B cell (primary cell): ENCODE results near the gene BLCAP. TPM values are rescaled to one million over a fixed set of nuclear protein-coding genes. Genes with fewer than 3 reads are reported as not detected.

Experiments
- ATAC-seq: fragments of 200-7000 bp; cut with Tn5 transposase; one replicate; pipeline ENCODE4 v1.10.0; 2021; ENCODE audit warnings: low read depth, mild to moderate bottlenecking, moderate number of reproducible peaks, moderate library complexity
- CTCF ChIA-PET: fragments of 350-600 bp; sonication (Branson Sonifier 250); formaldehyde crosslinking; loops from one replicate; lab custom pipeline; 2021; ENCODE audit warnings: antibody characterized with exemption, inconsistent platforms; lab: Charles Lee
- POLR2A ChIA-PET: fragments of 350-600 bp; sonication (Branson Sonifier 250); formaldehyde crosslinking; loops from one replicate; lab custom pipeline; 2021; ENCODE audit warnings: antibody characterized with exemption; lab: Charles Lee
- DNase-seq: peaks from one replicate; pipeline ENCODE4 v3.0.0; 2013
- H2AFZ ChIP-seq: 2 replicates; pipeline ENCODE4 v1.6.1; 2012; ENCODE audit warnings: mild to moderate bottlenecking, low read depth, low read length; ENCODE audit not compliant: insufficient read depth, poor library complexity, severe bottlenecking
- H3K27ac ChIP-seq, 2 donors: 1 replicate in 1 of 2; 2 replicates in 1 of 2; pipeline ENCODE4 v1.5.1; 2012 to 2013; ENCODE audit warnings: low read length in 2 of 2, mild to moderate bottlenecking in 2 of 2, moderate library complexity in 1 of 2
- H3K27me3 ChIP-seq, 4 experiments: fragments of 200-600 bp in 1 of 4; sonication (generic) in 1 of 4; replicated peaks in 1 of 4; 1 replicate in 2 of 4; 2 replicates in 2 of 4; pipeline versions ENCODE4 v1.6.1 to v1.7.0; 2013 to 2016; ENCODE audit warnings: low read length in 3 of 4, mild to moderate bottlenecking in 2 of 4, mixed read lengths in 1 of 4, moderate library complexity in 1 of 4; ENCODE audit not compliant: insufficient read depth in 4 of 4, control insufficient read depth in 3 of 4; ENCODE audit errors: control extremely low read depth in 1 of 4
- H3K36me3 ChIP-seq, 2 experiments: replicated peaks in 1 of 2; 1 replicate in 1 of 2; 2 replicates in 1 of 2; pipeline versions ENCODE4 v1.6.1 to v1.7.1; 2013; ENCODE audit warnings: low read length in 1 of 2; ENCODE audit not compliant: insufficient read depth in 2 of 2, control insufficient read depth in 1 of 2; ENCODE audit errors: control extremely low read depth in 1 of 2, extremely low read depth in 1 of 2
- H3K4me1 ChIP-seq, 2 donors: fragments of 200-600 bp in 1 of 2; sonication (generic) in 1 of 2; 1 replicate in 1 of 2; 2 replicates in 1 of 2; pipeline versions ENCODE4 v1.5.1 to v1.6.1; 2013 to 2017; ENCODE audit warnings: low read length in 2 of 2; ENCODE audit not compliant: control insufficient read depth in 2 of 2, insufficient read depth in 2 of 2
- H3K4me2 ChIP-seq: replicated peaks from 2 replicates; pipeline ENCODE3; 2012; ENCODE audit warnings: mild to moderate bottlenecking, low read depth, low read length; ENCODE audit not compliant: poor library complexity, severe bottlenecking
- H3K4me3 ChIP-seq, 5 experiments: fragments of 200-600 bp in 1 of 5; sonication (generic) in 1 of 5; 1 replicate in 3 of 5; 2 replicates in 2 of 5; pipeline versions ENCODE4 v1.5.1 to v1.7.0; 2011 to 2016; ENCODE audit warnings: low read length in 4 of 5, mild to moderate bottlenecking in 4 of 5, low read depth in 2 of 5, control low read depth in 1 of 5, moderate library complexity in 1 of 5; ENCODE audit not compliant: insufficient read depth in 1 of 5; ENCODE audit errors: control extremely low read depth in 1 of 5, extremely low read depth in 1 of 5
- H3K79me2 ChIP-seq: fragments of 200-600 bp; sonication (generic); one replicate; pipeline ENCODE4 v1.6.0; 2016; ENCODE audit warnings: low read length; ENCODE audit not compliant: control insufficient read depth, insufficient read depth
- H3K9ac ChIP-seq: fragments of 200-600 bp; sonication (generic); 2 replicates; pipeline ENCODE4 v1.6.1; 2017; ENCODE audit warnings: mild to moderate bottlenecking, low read length, moderate library complexity
- H3K9me3 ChIP-seq, 3 donors: one replicate each; pipeline versions ENCODE4 v1.6.1 to v1.7.1; 2013; ENCODE audit warnings: low read length in 2 of 3; ENCODE audit not compliant: control insufficient read depth in 2 of 3, insufficient read depth in 1 of 3; ENCODE audit errors: control extremely low read depth in 1 of 3
- H4K20me1 ChIP-seq: 2 replicates; pipeline ENCODE4 v1.6.0; 2012; ENCODE audit warnings: mild to moderate bottlenecking, low read length; ENCODE audit not compliant: insufficient read depth, control insufficient read depth, poor library complexity, severe bottlenecking
- H3K27ac Mint-ChIP-seq: one replicate; pipeline ENCODE4 v1.8.0; 2021; ENCODE audit warnings: mixed read lengths
- H3K27me3 Mint-ChIP-seq: one replicate; pipeline ENCODE4 v1.8.0; 2021; ENCODE audit warnings: mixed read lengths
- H3K4me1 Mint-ChIP-seq: one replicate; pipeline ENCODE4 v1.8.0; 2021; ENCODE audit warnings: mixed read lengths
- H3K4me3 Mint-ChIP-seq: one replicate; pipeline ENCODE4 v1.8.0; 2021; ENCODE audit warnings: mixed read lengths
- H3K9me3 Mint-ChIP-seq: one replicate; pipeline ENCODE4 v1.8.0; 2022; ENCODE audit warnings: mixed read lengths; ENCODE audit not compliant: insufficient read depth
- CTCF ChIP-seq: fragments of 200-600 bp; IDR thresholded peaks from one replicate; pipeline ENCODE4 v1.8.0; 2022; ENCODE audit warnings: antibody characterized with exemption, mild to moderate bottlenecking
- EZH2 ChIP-seq: IDR thresholded peaks from 2 replicates; pipeline ENCODE4 v1.6.1; 2012; ENCODE audit warnings: borderline replicate concordance, low read depth, mild to moderate bottlenecking, moderate library complexity, low read length; ENCODE audit not compliant: insufficient read depth, poor library complexity, severe bottlenecking
- WGBS: methylation state at CpG from one replicate; pipeline ENCODE4 v1.1.5; 2013; ENCODE audit warnings: missing lambda C conversion rate; ENCODE audit not compliant: insufficient coverage; 5-methylcytosine and 5-hydroxymethylcytosine counted together
- intact Hi-C: fragments of 100-400 bp; cut with micrococcal nuclease; formaldehyde crosslinking; loops from one replicate; pipeline ENCODE4 v1.10.0; 2022
- polyA plus RNA-seq: library from polyadenylated mRNA; depleted of rRNA; stranded (reverse); fragments of >200 nt; gene quantifications from 2 replicates; pipeline ENCODE4 v1.2.3, GENCODE V29; 2012
- total RNA-seq, 2 donors: library from RNA; stranded (reverse); fragments of 120-200 nt in 1 of 2; gene quantifications; 1 replicate in 1 of 2; 2 replicates in 1 of 2; pipeline versions ENCODE4 v1.2.3 to v1.2.4, GENCODE V29; 2013 to 2022

BLCAP gene
- total and polyA plus RNA-seq, 2 donors (not counting 1 experiment from before 2014, with no cell fraction given) = 56.2 to 188 TPM

DNA sequence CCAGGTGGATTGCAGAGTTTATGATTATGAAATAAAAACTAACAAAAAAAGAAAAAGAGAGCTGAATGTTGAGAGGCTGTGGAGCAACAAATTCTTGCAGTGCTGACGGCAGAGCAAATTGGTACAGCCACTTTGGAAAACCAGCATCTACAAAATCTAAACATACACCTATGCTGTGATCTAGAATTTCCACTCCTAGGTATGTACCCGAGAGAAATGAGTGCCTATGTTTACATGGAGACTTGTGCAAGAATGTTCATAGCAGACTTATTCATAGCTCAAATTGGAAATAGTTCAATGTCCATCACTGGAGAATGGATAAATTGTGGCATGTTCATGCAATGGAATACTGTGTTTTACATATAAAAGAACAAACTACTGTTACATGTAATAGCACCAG is 3.0 kb upstream of the BLCAP start:
- H3K27ac Mint-ChIP-seq = no peak overlapping the region
- H3K9me3 Mint-ChIP-seq = no peaks in the 10 kb centered on the region
- H3K79me2 ChIP-seq = peaks cover 35% of the 10 kb centered on the region
- peaks cover 22 to 27% of the 10 kb centered on the region in 2 donors for H3K4me1 ChIP-seq
- H3K4me3 Mint-ChIP-seq = no peak overlapping the region
- ChIA-PET POLR2A (no interaction called here), CTCF (interaction anchor here (0.7 to 9.8 kb wide), 5 partner anchors 8 to 333 kb away, joined by 3 to 307 read pairs (median 4); no protein-coding TSS in a partner anchor)
- H3K27me3 Mint-ChIP-seq = no peaks in the 10 kb centered on the region
- intact Hi-C loops = no loop called here
- no peak overlapping the region for H3K4me3 ChIP-seq
- WGBS = no CpG with 5 or more reads among the region's 2 CpGs
- H3K27ac ChIP-seq = no peak overlapping the region
- no peaks in the 10 kb centered on the region for H3K27me3 ChIP-seq
- no peak for ATAC-seq
- H4K20me1 ChIP-seq = peaks cover 19% of the 10 kb centered on the region
- no peak for TF ChIP-seq EZH2
- TF ChIP-seq CTCF = no peak
- H2AFZ ChIP-seq = no peak overlapping the region
- no peak overlapping the region for H3K4me2 ChIP-seq
- no peak for DNase-seq
- H3K36me3 ChIP-seq = no peaks in the 10 kb centered on the region
- H3K9ac ChIP-seq = no peak overlapping the region
- peaks cover 35% of the 10 kb centered on the region for H3K4me1 Mint-ChIP-seq
- no peaks in the 10 kb centered on the region for H3K9me3 ChIP-seq

- intact Hi-C loops = loop anchor here (5.0 to 10.0 kb wide), 2 partner anchors 165 to 523 kb away; partner anchors contain the start of gene CTNNBL1
- Histone ChIP-seq H2AFZ (no peak overlapping the region), H3K4me3 (no peak overlapping the region), H3K9ac (no peak overlapping the region), H3K4me2 (no peak overlapping the region), H3K36me3 (peaks cover 0 to 2% of the 10 kb centered on the region in 2 experiments), H3K27ac (no peak overlapping the region), H4K20me1 (peaks cover 25% of the 10 kb centered on the region), H3K4me1 (peaks cover 28 to 33% of the 10 kb centered on the region in 2 donors), H3K79me2 (peaks cover 41% of the 10 kb centered on the region), H3K9me3 (no peaks in the 10 kb centered on the region), H3K27me3 (no peaks in the 10 kb centered on the region)
- no peak for TF ChIP-seq CTCF
- TF ChIP-seq EZH2 = no peak
- POLR2A ChIA-PET = interaction anchor here (0.6 kb wide), 1 partner anchor 257 kb away, joined by 7 read pairs; no protein-coding TSS in a partner anchor
- no peak overlapping the region for H3K4me3 Mint-ChIP-seq
- no peaks in the 10 kb centered on the region for H3K27me3 Mint-ChIP-seq
- no peak for DNase-seq
- no peak for ATAC-seq
- H3K4me1 Mint-ChIP-seq = peaks cover 36% of the 10 kb centered on the region
- H3K9me3 Mint-ChIP-seq = no peaks in the 10 kb centered on the region
- 91% methylated on average over 9 of the region's 10 CpGs for WGBS
- no peak overlapping the region for H3K27ac Mint-ChIP-seq
- CTCF ChIA-PET = interaction anchor here (0.6 to 9.8 kb wide), 6 partner anchors 9 to 351 kb away, joined by 3 to 307 read pairs (median 4); no protein-coding TSS in a partner anchor
Measured at GRCh38 chr20:37529968-37530600, 2.4 kb upstream of the BLCAP start.
